HUES48 (cell line): Measurements from ENCODE around the gene DNAJC12.
"Not testable (repeated sequence)": the region's sequence is repeated elsewhere in the genome, so short reads cannot be mapped to it uniquely, and the experiment has no call there.

Experiments
- H3K27ac ChIP-seq: one replicate; pipeline ENCODE4 v1.7.0; 2013; ENCODE audit warnings: low read depth, low read length, inconsistent platforms
- H3K27me3 ChIP-seq: 2 replicates; pipeline ENCODE4 v1.6.1; 2013; ENCODE audit warnings: mild to moderate bottlenecking, low read length; ENCODE audit not compliant: control insufficient read depth, insufficient read depth
- H3K36me3 ChIP-seq: 2 replicates; pipeline ENCODE4 v1.6.1; 2013; ENCODE audit warnings: low read length; ENCODE audit not compliant: control insufficient read depth, insufficient read depth
- H3K4me1 ChIP-seq: 2 replicates; pipeline ENCODE4 v1.6.1; 2013; ENCODE audit warnings: mild to moderate bottlenecking, low read length; ENCODE audit not compliant: control insufficient read depth, insufficient read depth
- H3K4me3 ChIP-seq: 2 replicates; pipeline ENCODE4 v1.5.1; 2013; ENCODE audit warnings: mild to moderate bottlenecking, low read depth, low read length
- H3K9ac ChIP-seq: 2 replicates; pipeline ENCODE4 v1.6.1; 2013; ENCODE audit warnings: mild to moderate bottlenecking, low read depth, low read length, moderate library complexity
- H3K9me3 ChIP-seq: 2 replicates; pipeline ENCODE4 v1.6.1; 2013; ENCODE audit warnings: low read length; ENCODE audit not compliant: control insufficient read depth, insufficient read depth

DNAJC12 gene

DNA sequence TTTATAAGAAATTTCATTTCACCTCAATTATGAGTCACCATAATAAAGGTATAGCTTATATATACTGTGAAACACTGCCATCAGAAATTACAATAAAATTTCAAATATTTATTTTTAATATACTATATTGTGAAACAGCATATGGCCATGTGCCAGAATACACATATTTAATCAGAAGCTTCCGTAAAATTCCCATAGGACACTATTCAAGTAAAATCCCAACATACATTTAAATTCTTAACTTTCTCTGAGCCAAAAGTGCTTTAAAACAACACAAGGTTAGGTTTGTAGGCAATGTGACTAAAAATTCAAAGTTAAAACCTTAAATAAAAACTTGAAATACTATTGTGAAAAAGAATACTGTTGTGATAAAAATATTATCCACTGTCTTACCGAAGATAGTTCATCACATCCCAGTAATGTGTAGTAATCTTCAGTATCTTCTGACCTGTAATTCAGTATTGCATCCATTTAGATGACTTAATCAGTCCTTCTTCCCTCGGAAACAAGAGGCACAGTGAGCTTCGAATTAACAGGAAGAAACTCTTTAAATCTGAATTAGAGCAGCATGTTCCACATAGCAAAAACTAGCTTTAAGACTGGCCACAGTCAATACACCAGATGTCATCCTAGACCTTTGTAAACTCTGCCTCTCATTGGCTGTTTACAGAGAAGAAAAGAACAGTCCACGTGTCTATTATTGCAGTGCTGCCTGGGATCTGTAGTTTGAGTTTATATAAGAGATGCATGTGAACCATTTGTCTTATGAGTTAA is at the start of gene DNAJC12:
Gene DNAJC12, minus strand, starts transcription at position 648 of the 774 bp plus-strand sequence. Its CDS starts 177 bp downstream, at position 471.
- Histone ChIP-seq H3K9me3 (peaks cover 10% of the 10 kb centered on the region; the same call in 1 of the 2 replicates), H3K27me3 (no peaks in the 10 kb centered on the region), H3K9ac (no peak within 1 kb of the TSS), H3K36me3 (no peaks in the 10 kb centered on the region), H3K4me1 (0 out of 2 replicates have a peak, but pooled peaks cover 3% of the 10 kb centered on the region), H3K27ac (no peak within 1 kb of the TSS), H3K4me3 (peak within 1 kb of the TSS; percentile 18; the same call in 1 of the 2 replicates)

- Histone ChIP-seq H3K9me3 (no peaks in the 10 kb centered on the region), H3K27ac (peak overlapping the region; percentile 93), H3K4me1 (0 out of 2 replicates have a peak, but pooled peaks cover 16% of the 10 kb centered on the region), H3K4me3 (peak overlapping the region; percentile 81), H3K9ac (peak overlapping the region; percentile 85), H3K27me3 (no peaks in the 10 kb centered on the region), H3K36me3 (peaks cover 39% of the 10 kb centered on the region)
Observed at GRCh38 chr10:67884842-67885670, 47.1 kb upstream of the DNAJC12 start.

DNA sequence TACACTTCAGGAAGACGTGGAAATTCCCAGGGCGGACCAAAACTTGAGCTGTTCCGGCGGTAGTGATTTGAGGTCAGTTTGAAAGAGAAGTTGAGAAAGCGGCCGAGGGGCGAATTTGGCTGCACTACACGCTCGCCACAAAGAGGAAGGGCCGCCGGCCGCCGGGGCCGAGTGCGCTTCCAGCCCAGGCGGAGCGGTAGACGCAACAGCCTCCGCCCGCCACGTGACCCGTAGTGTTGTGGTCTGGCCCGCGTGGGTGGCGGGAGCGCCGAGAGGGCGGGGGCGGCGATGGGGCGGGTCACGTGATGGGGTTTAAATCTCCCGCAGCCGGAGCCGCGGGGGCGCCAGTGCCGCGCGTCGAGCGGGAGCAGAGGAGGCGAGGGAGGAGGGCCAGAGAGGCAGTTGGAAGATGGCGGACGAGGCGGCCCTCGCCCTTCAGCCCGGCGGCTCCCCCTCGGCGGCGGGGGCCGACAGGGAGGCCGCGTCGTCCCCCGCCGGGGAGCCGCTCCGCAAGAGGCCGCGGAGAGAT is 46.4 kb upstream of the DNAJC12 start, which contains the start of gene SIRT1:
Gene SIRT1, plus strand, starts transcription at position 344 of the 529 bp plus-strand sequence. Its CDS starts 66 bp downstream, at position 410.
- Histone ChIP-seq H3K4me3 (peak within 1 kb of the TSS; percentile 81), H3K9me3 (no peaks in the 10 kb centered on the region), H3K27me3 (no peaks in the 10 kb centered on the region), H3K9ac (peak within 1 kb of the TSS; percentile 85), H3K4me1 (0 out of 2 replicates have a peak, but pooled peaks cover 16% of the 10 kb centered on the region), H3K36me3 (peaks cover 32% of the 10 kb centered on the region), H3K27ac (peak within 1 kb of the TSS; percentile 93)

DNA sequence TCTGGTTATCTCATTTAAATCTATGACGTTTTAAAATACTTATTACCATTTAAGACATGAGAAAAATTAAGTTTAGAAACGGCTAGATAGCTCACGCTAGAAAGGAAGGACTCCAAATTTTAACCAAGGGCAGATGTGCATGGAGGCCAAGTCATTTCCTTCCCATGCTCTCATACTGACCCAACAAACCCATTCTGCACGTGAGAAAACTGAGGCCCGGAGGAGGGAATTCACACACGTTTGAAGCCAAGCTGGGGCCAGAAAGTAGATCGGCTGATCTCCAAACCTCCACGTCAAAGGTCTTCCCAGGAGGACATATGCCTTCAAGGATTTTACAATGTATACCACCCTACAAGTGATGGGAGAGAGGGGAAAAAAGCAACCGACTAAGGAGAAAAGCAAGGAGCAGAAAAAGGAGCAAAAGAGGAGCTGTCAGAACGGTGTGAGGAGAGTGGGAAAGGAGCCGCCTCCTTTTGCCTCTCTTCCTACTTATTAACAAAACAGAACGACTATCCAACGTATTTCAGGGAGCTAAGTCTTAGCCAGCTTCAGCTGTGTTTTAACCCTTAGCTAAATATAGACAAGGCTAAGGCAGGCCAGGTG is 45.8 kb upstream of the DNAJC12 start:
- 0 out of 2 replicates have a peak, but pooled peaks cover 16% of the 10 kb centered on the region for H3K4me1 ChIP-seq
- H3K9ac ChIP-seq, result peak overlapping the region; percentile 60
- H3K36me3 ChIP-seq, result peaks cover 26% of the 10 kb centered on the region
- H3K27ac ChIP-seq, result peak overlapping the region; percentile 93
- H3K27me3 ChIP-seq, result no peaks in the 10 kb centered on the region
- no peaks in the 10 kb centered on the region for H3K9me3 ChIP-seq
- H3K4me3 ChIP-seq, result peak overlapping the region; percentile 81

GRCh38 chr10:67878133-67878532 is 40.1 kb upstream of the DNAJC12 start:
- H3K27ac ChIP-seq, result no peak overlapping the region
- no peaks in the 10 kb centered on the region for H3K36me3 ChIP-seq
- H3K9me3 ChIP-seq, result no peaks in the 10 kb centered on the region
- H3K4me3 ChIP-seq, result no peak overlapping the region
- H3K9ac ChIP-seq, result no peak overlapping the region
- no peaks in the 10 kb centered on the region for H3K27me3 ChIP-seq
- no peaks in the 10 kb centered on the region for H3K4me1 ChIP-seq

GRCh38 chr10:67877421-67877820 is 39.4 kb upstream of the DNAJC12 start:
- H3K27me3 ChIP-seq, H3K27ac ChIP-seq, H3K4me3 ChIP-seq, H3K9ac ChIP-seq, H3K36me3 ChIP-seq, H3K9me3 ChIP-seq, H3K4me1 ChIP-seq: not testable (repeated sequence)

DNA sequence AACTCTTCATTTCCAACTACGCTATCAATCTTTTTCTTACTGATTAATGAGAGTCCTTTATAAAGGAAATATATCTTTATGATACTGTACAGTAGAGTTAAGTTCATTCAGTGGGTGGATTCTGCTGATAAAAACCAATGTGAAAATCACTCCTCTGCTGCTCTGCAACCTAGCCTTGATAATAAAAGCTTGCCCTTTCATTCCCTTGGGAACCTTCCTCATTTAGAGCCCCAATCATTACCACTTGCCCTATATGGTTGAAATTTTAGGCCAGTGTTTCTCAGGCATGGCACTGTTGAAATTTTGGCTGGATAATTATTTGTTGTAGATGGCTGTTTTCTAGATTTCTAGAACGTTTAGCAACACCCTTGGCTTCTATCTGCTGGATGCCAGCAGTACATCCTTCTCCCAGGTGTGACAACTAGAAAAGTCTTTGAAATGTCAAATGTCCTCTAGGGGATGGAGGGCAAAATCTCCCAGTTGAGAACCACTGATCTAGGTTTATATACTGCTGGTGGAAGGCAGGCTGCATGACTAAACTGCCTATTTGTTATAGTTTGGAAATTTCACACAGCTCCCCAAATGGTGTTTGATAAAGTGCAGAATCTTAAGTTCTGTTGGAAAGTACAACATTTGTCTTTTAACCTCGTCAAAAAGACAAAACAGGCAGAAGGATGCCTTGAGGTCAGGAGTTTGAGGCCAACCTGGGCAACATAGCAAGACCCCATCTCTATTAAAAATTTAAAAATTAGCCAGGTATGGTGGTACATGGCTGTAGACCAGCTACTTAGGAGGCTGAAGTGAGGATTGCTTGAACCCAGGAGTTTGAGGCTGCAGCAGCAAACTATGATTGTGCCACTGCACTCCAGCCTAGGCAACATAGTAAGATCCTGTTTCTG is 37.6 kb upstream of the DNAJC12 start:
- Histone ChIP-seq H3K27ac (no peak overlapping the region), H3K36me3 (no peaks in the 10 kb centered on the region)

GRCh38 chr10:67869996-67870395 is 32.0 kb upstream of the DNAJC12 start:
- no peaks in the 10 kb centered on the region for H3K9me3 ChIP-seq
- H3K4me1 ChIP-seq, result no peaks in the 10 kb centered on the region
- no peak overlapping the region for H3K4me3 ChIP-seq
- H3K27ac ChIP-seq, result no peak overlapping the region
- H3K27me3 ChIP-seq, result no peaks in the 10 kb centered on the region
- no peaks in the 10 kb centered on the region for H3K36me3 ChIP-seq
- no peak overlapping the region for H3K9ac ChIP-seq

More for the DNA sequence above, 37.6 kb upstream of the DNAJC12 start:
- Histone ChIP-seq H3K4me1 (no peaks in the 10 kb centered on the region), H3K9ac (no peak overlapping the region), H3K4me3 (no peak overlapping the region), H3K27me3 (no peaks in the 10 kb centered on the region), H3K9me3 (no peaks in the 10 kb centered on the region)

GRCh38 chr10:67868132-67868531 is 30.1 kb upstream of the DNAJC12 start:
- Histone ChIP-seq H3K4me1 (peaks cover 9% of the 10 kb centered on the region), H3K27ac (no peak overlapping the region), H3K9me3 (no peaks in the 10 kb centered on the region), H3K9ac (no peak overlapping the region), H3K36me3 (no peaks in the 10 kb centered on the region), H3K27me3 (no peaks in the 10 kb centered on the region), H3K4me3 (no peak overlapping the region)
